ENCODE data around the gene MAB21L3.

MAB21L3 gene

GRCh38 chr1:116075990-116076389 lies 35.2 kb upstream of the MAB21L3 start:
- no peaks in the 10 kb centered on the region for H3K4me1 ChIP-seq (ENCODE audit: insufficient read depth, low read length, severe bottlenecking)
- H3K36me3 ChIP-seq (ENCODE audit: insufficient read depth, low read length) = no peaks in the 10 kb centered on the region
- no peak overlapping the region for H3K27ac ChIP-seq (ENCODE audit: low read depth, low read length, poor library complexity, severe bottlenecking)
- H3K4me2 ChIP-seq (ENCODE audit: low read length) = no peak overlapping the region
- no peaks in the 10 kb centered on the region for H3K27me3 ChIP-seq (ENCODE audit: insufficient read depth, low read length)
- TF ChIP-seq EZH2 (IDR thresholded peaks at IDR 0.05; ENCODE audit: borderline replicate concordance, low read length) (no peak), CTCF (IDR thresholded peaks at IDR 0.05; ENCODE audit: low read length) (no peak)
- H3K9me2 ChIP-seq (ENCODE audit: low read depth, low read length) = no peaks in the 10 kb centered on the region
- H3K9ac ChIP-seq (ENCODE audit: low read length) = no peak overlapping the region
- no peaks in the 10 kb centered on the region for H3F3A ChIP-seq (ENCODE audit: insufficient read depth, low read length)
- H4K20me1 ChIP-seq (ENCODE audit: insufficient read depth, low read length) = no peaks in the 10 kb centered on the region
- H3K79me2 ChIP-seq (ENCODE audit: insufficient read depth, low read length) = no peaks in the 10 kb centered on the region
- no peaks in the 10 kb centered on the region for H3K9me3 ChIP-seq (ENCODE audit: low read length)
- H3K4me3 ChIP-seq (ENCODE audit: low read depth, low read length, poor library complexity, severe bottlenecking) = no peak overlapping the region
- no peak overlapping the region for H2AFZ ChIP-seq (ENCODE audit: low read length)

GRCh38 chr1:116076831-116077230 lies 34.4 kb upstream of the MAB21L3 start:
- Histone ChIP-seq H3K9me2 (ENCODE audit: low read depth, low read length) (no peaks in the 10 kb centered on the region), H3K27ac (ENCODE audit: low read depth, low read length, poor library complexity, severe bottlenecking) (no peak overlapping the region), H3F3A (ENCODE audit: insufficient read depth, low read length) (no peaks in the 10 kb centered on the region), H3K79me2 (ENCODE audit: insufficient read depth, low read length) (no peaks in the 10 kb centered on the region), H3K4me2 (ENCODE audit: low read length) (no peak overlapping the region), H3K4me1 (ENCODE audit: insufficient read depth, low read length, severe bottlenecking) (no peaks in the 10 kb centered on the region), H2AFZ (ENCODE audit: low read length) (no peak overlapping the region), H3K9ac (ENCODE audit: low read length) (no peak overlapping the region), H3K27me3 (ENCODE audit: insufficient read depth, low read length) (no peaks in the 10 kb centered on the region), H3K4me3 (ENCODE audit: low read depth, low read length, poor library complexity, severe bottlenecking) (no peak overlapping the region), H3K9me3 (ENCODE audit: low read length) (no peaks in the 10 kb centered on the region), H4K20me1 (ENCODE audit: insufficient read depth, low read length) (no peaks in the 10 kb centered on the region), H3K36me3 (ENCODE audit: insufficient read depth, low read length) (no peaks in the 10 kb centered on the region)
- TF ChIP-seq CTCF (IDR thresholded peaks at IDR 0.05; ENCODE audit: low read length) (no peak), EZH2 (IDR thresholded peaks at IDR 0.05; ENCODE audit: borderline replicate concordance, low read length) (no peak)

GRCh38 chr1:116078699-116079223 lies 32.4 kb upstream of the MAB21L3 start:
- Histone ChIP-seq H3K4me2 (ENCODE audit: low read length) (no peak overlapping the region), H3K4me1 (ENCODE audit: insufficient read depth, low read length, severe bottlenecking) (no peaks in the 10 kb centered on the region), H3K27me3 (ENCODE audit: insufficient read depth, low read length) (no peaks in the 10 kb centered on the region), H3K27ac (ENCODE audit: low read depth, low read length, poor library complexity, severe bottlenecking) (no peak overlapping the region), H3K4me3 (ENCODE audit: low read depth, low read length, poor library complexity, severe bottlenecking) (no peak overlapping the region), H2AFZ (ENCODE audit: low read length) (no peak overlapping the region), H3K36me3 (ENCODE audit: insufficient read depth, low read length) (no peaks in the 10 kb centered on the region), H3K9ac (ENCODE audit: low read length) (no peak overlapping the region), H3F3A (ENCODE audit: insufficient read depth, low read length) (no peaks in the 10 kb centered on the region), H3K9me3 (ENCODE audit: low read length) (no peaks in the 10 kb centered on the region), H3K79me2 (ENCODE audit: insufficient read depth, low read length) (no peaks in the 10 kb centered on the region), H3K9me2 (ENCODE audit: low read depth, low read length) (no peaks in the 10 kb centered on the region), H4K20me1 (ENCODE audit: insufficient read depth, low read length) (no peaks in the 10 kb centered on the region)
- TF ChIP-seq CTCF (IDR thresholded peaks at IDR 0.05; ENCODE audit: low read length) (no peak), EZH2 (IDR thresholded peaks at IDR 0.05; ENCODE audit: borderline replicate concordance, low read length) (no peak)

All from OCI-LY1 (cell line).